ENCODE data around the gene CAPN14.

Gene CAPN14

GRCh38 chr2:31213601-31214443, 3.5 kb downstream of the CAPN14 start:
- Histone ChIP-seq H3K36me3 (ENCODE audit: control insufficient read depth, insufficient read depth, low read length) (no peaks in the 10 kb centered on the region), H3K27ac (ENCODE audit: low read depth, low read length) (no peak overlapping the region), H3K27me3 (ENCODE audit: control insufficient read depth, insufficient read depth, low read length) (no peaks in the 10 kb centered on the region), H3K9ac (ENCODE audit: low read length) (no peak overlapping the region), H3K4me3 (ENCODE audit: low read length) (no peak overlapping the region), H3K4me1 (ENCODE audit: control insufficient read depth, insufficient read depth, low read length) (no peaks in the 10 kb centered on the region)

GRCh38 chr2:31212659-31213600, 4.4 kb downstream of the CAPN14 start:
- no peaks in the 10 kb centered on the region for H3K36me3 ChIP-seq (ENCODE audit: control insufficient read depth, insufficient read depth, low read length)
- H3K9ac ChIP-seq (ENCODE audit: low read length), result no peak overlapping the region
- H3K27me3 ChIP-seq (ENCODE audit: control insufficient read depth, insufficient read depth, low read length), result no peaks in the 10 kb centered on the region
- no peak overlapping the region for H3K27ac ChIP-seq (ENCODE audit: low read depth, low read length)
- no peaks in the 10 kb centered on the region for H3K4me1 ChIP-seq (ENCODE audit: control insufficient read depth, insufficient read depth, low read length)
- no peak overlapping the region for H3K4me3 ChIP-seq (ENCODE audit: low read length)

- no peak overlapping the region for H3K9ac ChIP-seq (ENCODE audit: low read length)
- no peak overlapping the region for H3K4me3 ChIP-seq (ENCODE audit: low read length)
- H3K27me3 ChIP-seq (ENCODE audit: control insufficient read depth, insufficient read depth, low read length), result no peaks in the 10 kb centered on the region
- H3K36me3 ChIP-seq (ENCODE audit: control insufficient read depth, insufficient read depth, low read length), result no peaks in the 10 kb centered on the region
- H3K27ac ChIP-seq (ENCODE audit: low read depth, low read length), result no peak overlapping the region
- no peaks in the 10 kb centered on the region for H3K4me1 ChIP-seq (ENCODE audit: control insufficient read depth, insufficient read depth, low read length)
Observed at GRCh38 chr2:31208240-31208639, 9.1 kb downstream of the CAPN14 start.

GRCh38 chr2:31207790-31208189, 9.5 kb downstream of the CAPN14 start:
- H3K27ac ChIP-seq (ENCODE audit: low read depth, low read length), result no peak overlapping the region
- H3K9ac ChIP-seq (ENCODE audit: low read length), result no peak overlapping the region

GRCh38 chr2:31205613-31206012, 11.7 kb downstream of the CAPN14 start:
- Histone ChIP-seq H3K9ac (ENCODE audit: low read length) (no peak overlapping the region), H3K27me3 (ENCODE audit: control insufficient read depth, insufficient read depth, low read length) (no peaks in the 10 kb centered on the region), H3K36me3 (ENCODE audit: control insufficient read depth, insufficient read depth, low read length) (no peaks in the 10 kb centered on the region), H3K4me1 (ENCODE audit: control insufficient read depth, insufficient read depth, low read length) (no peaks in the 10 kb centered on the region), H3K4me3 (ENCODE audit: low read length) (no peak overlapping the region), H3K27ac (ENCODE audit: low read depth, low read length) (no peak overlapping the region)

More at GRCh38 chr2:31207790-31208189, 9.5 kb downstream of the CAPN14 start:
- no peaks in the 10 kb centered on the region for H3K4me1 ChIP-seq (ENCODE audit: control insufficient read depth, insufficient read depth, low read length)
- H3K36me3 ChIP-seq (ENCODE audit: control insufficient read depth, insufficient read depth, low read length), result no peaks in the 10 kb centered on the region
- no peaks in the 10 kb centered on the region for H3K27me3 ChIP-seq (ENCODE audit: control insufficient read depth, insufficient read depth, low read length)
- no peak overlapping the region for H3K4me3 ChIP-seq (ENCODE audit: low read length)

GRCh38 chr2:31205186-31205585, 12.1 kb downstream of the CAPN14 start:
- Histone ChIP-seq H3K4me1 (ENCODE audit: control insufficient read depth, insufficient read depth, low read length) (no peaks in the 10 kb centered on the region), H3K36me3 (ENCODE audit: control insufficient read depth, insufficient read depth, low read length) (no peaks in the 10 kb centered on the region), H3K9ac (ENCODE audit: low read length) (no peak overlapping the region), H3K27me3 (ENCODE audit: control insufficient read depth, insufficient read depth, low read length) (no peaks in the 10 kb centered on the region), H3K4me3 (ENCODE audit: low read length) (no peak overlapping the region), H3K27ac (ENCODE audit: low read depth, low read length) (no peak overlapping the region)

- Histone ChIP-seq H3K36me3 (ENCODE audit: control insufficient read depth, insufficient read depth, low read length) (no peaks in the 10 kb centered on the region), H3K27ac (ENCODE audit: low read depth, low read length) (no peak overlapping the region), H3K4me1 (ENCODE audit: control insufficient read depth, insufficient read depth, low read length) (no peaks in the 10 kb centered on the region)
Observed at GRCh38 chr2:31204783-31205182, 12.5 kb downstream of the CAPN14 start.

GRCh38 chr2:31203916-31204315, 13.4 kb downstream of the CAPN14 start:
- no peak overlapping the region for H3K27ac ChIP-seq (ENCODE audit: low read depth, low read length)
- H3K9ac ChIP-seq (ENCODE audit: low read length), result no peak overlapping the region
- no peak overlapping the region for H3K4me3 ChIP-seq (ENCODE audit: low read length)
- H3K4me1 ChIP-seq (ENCODE audit: control insufficient read depth, insufficient read depth, low read length), result no peaks in the 10 kb centered on the region
- H3K27me3 ChIP-seq (ENCODE audit: control insufficient read depth, insufficient read depth, low read length), result no peaks in the 10 kb centered on the region
- no peaks in the 10 kb centered on the region for H3K36me3 ChIP-seq (ENCODE audit: control insufficient read depth, insufficient read depth, low read length)

More at GRCh38 chr2:31204783-31205182, 12.5 kb downstream of the CAPN14 start:
- H3K27me3 ChIP-seq (ENCODE audit: control insufficient read depth, insufficient read depth, low read length), result no peaks in the 10 kb centered on the region
- H3K4me3 ChIP-seq (ENCODE audit: low read length), result no peak overlapping the region
- H3K9ac ChIP-seq (ENCODE audit: low read length), result no peak overlapping the region

- H3K27me3 ChIP-seq (ENCODE audit: control insufficient read depth, insufficient read depth, low read length), result no peaks in the 10 kb centered on the region
Observed at GRCh38 chr2:31202833-31203232, 14.5 kb downstream of the CAPN14 start.

GRCh38 chr2:31202041-31202440, 15.3 kb downstream of the CAPN14 start:
- Histone ChIP-seq H3K27ac (ENCODE audit: low read depth, low read length) (no peak overlapping the region), H3K4me3 (ENCODE audit: low read length) (no peak overlapping the region), H3K27me3 (ENCODE audit: control insufficient read depth, insufficient read depth, low read length) (no peaks in the 10 kb centered on the region), H3K4me1 (ENCODE audit: control insufficient read depth, insufficient read depth, low read length) (no peaks in the 10 kb centered on the region), H3K9ac (ENCODE audit: low read length) (no peak overlapping the region), H3K36me3 (ENCODE audit: control insufficient read depth, insufficient read depth, low read length) (no peaks in the 10 kb centered on the region)

More at GRCh38 chr2:31202833-31203232, 14.5 kb downstream of the CAPN14 start:
- Histone ChIP-seq H3K36me3 (ENCODE audit: control insufficient read depth, insufficient read depth, low read length) (no peaks in the 10 kb centered on the region), H3K9ac (ENCODE audit: low read length) (no peak overlapping the region), H3K27ac (ENCODE audit: low read depth, low read length) (no peak overlapping the region), H3K4me3 (ENCODE audit: low read length) (no peak overlapping the region), H3K4me1 (ENCODE audit: control insufficient read depth, insufficient read depth, low read length) (no peaks in the 10 kb centered on the region)

GRCh38 chr2:31200972-31201371, 16.3 kb downstream of the CAPN14 start:
- H3K36me3 ChIP-seq (ENCODE audit: control insufficient read depth, insufficient read depth, low read length), result no peaks in the 10 kb centered on the region
- H3K27ac ChIP-seq (ENCODE audit: low read depth, low read length), result no peak overlapping the region

GRCh38 chr2:31199206-31199605, 18.1 kb downstream of the CAPN14 start:
- Histone ChIP-seq H3K4me1 (ENCODE audit: control insufficient read depth, insufficient read depth, low read length) (no peaks in the 10 kb centered on the region), H3K36me3 (ENCODE audit: control insufficient read depth, insufficient read depth, low read length) (no peaks in the 10 kb centered on the region), H3K27ac (ENCODE audit: low read depth, low read length) (no peak overlapping the region)

More at GRCh38 chr2:31200972-31201371, 16.3 kb downstream of the CAPN14 start:
- no peaks in the 10 kb centered on the region for H3K4me1 ChIP-seq (ENCODE audit: control insufficient read depth, insufficient read depth, low read length)
- no peaks in the 10 kb centered on the region for H3K27me3 ChIP-seq (ENCODE audit: control insufficient read depth, insufficient read depth, low read length)
- no peak overlapping the region for H3K9ac ChIP-seq (ENCODE audit: low read length)
- H3K4me3 ChIP-seq (ENCODE audit: low read length), result no peak overlapping the region

More at GRCh38 chr2:31199206-31199605, 18.1 kb downstream of the CAPN14 start:
- Histone ChIP-seq H3K4me3 (ENCODE audit: low read length) (no peak overlapping the region), H3K27me3 (ENCODE audit: control insufficient read depth, insufficient read depth, low read length) (no peaks in the 10 kb centered on the region), H3K9ac (ENCODE audit: low read length) (no peak overlapping the region)

Measured in rectal smooth muscle tissue (tissue), 1 donor.